ENCODE data around the gene DAG1. TPM values are rescaled to one million over a fixed set of nuclear protein-coding genes. Genes with fewer than 3 reads are reported as not detected.

DAG1 gene
- total RNA-seq, 2 experiments from 2014 or later = 10.9 to 14.9 TPM

DNA sequence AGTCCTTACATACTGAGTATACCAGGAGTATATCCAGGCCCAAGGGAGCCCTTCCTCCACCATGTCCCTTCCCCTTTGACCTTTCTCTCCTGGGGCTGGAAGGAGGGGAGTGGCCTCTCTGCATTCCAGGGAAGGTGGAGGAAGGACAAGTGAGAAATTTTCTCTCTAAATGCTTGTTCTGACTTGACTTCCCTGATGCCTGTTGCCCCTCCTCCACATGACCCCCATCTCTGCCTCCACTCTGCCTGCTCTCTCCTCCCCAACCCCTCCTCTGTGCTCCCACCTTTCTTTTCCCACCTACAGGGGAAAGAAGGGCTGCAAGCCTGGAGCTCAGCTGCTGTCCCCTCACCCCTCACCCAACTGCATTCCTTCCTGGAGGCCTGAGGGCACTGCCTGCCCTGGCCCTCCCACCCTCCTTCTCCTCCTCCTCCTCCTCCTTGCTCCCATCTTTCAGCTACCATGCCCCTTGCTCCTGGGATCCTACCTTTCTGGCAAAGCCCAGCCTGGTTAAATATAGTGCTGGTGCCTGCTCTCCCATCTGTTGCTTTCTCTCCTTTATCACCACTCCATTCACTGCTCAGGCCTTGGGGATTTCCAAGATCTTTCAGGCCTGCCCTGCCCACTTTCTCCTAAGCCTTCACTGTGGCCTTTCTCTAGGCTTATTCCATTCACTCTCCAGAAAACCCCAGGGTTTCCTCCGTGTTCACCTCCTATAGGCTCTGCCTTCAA lies 8.5 kb upstream of the DAG1 start:
- no peaks in the 10 kb centered on the region for H3K4me1 ChIP-seq (ENCODE audit: insufficient read depth, low read length, poor library complexity, severe bottlenecking)
- ChIA-PET CTCF (ENCODE audit: unreplicated experiment) (no interaction called here), POLR2A (no interaction called here)
- H4K20me1 ChIP-seq (ENCODE audit: insufficient read depth, low read length) = no peaks in the 10 kb centered on the region
- no peaks in the 10 kb centered on the region for H3K9me2 ChIP-seq (ENCODE audit: insufficient read depth, low read length)
- no peaks in the 10 kb centered on the region for H3K9me3 ChIP-seq (ENCODE audit: low read length)
- BruUV-seq (replicated peaks) = no TSS peak
- H3K4me2 ChIP-seq (ENCODE audit: low read length) = no peak overlapping the region
- DNase-seq (ENCODE audit: low spot score) = no peak
- H3K79me2 ChIP-seq (ENCODE audit: insufficient read depth, low read depth, low read length) = no peaks in the 10 kb centered on the region
- intact Hi-C loops (cut with micrococcal nuclease; ENCODE audit: unreplicated experiment) = no loop called here
- no peak overlapping the region for H3K27ac ChIP-seq (ENCODE audit: low read depth, low read length, poor library complexity, severe bottlenecking)
- TF ChIP-seq, protein P1, sequence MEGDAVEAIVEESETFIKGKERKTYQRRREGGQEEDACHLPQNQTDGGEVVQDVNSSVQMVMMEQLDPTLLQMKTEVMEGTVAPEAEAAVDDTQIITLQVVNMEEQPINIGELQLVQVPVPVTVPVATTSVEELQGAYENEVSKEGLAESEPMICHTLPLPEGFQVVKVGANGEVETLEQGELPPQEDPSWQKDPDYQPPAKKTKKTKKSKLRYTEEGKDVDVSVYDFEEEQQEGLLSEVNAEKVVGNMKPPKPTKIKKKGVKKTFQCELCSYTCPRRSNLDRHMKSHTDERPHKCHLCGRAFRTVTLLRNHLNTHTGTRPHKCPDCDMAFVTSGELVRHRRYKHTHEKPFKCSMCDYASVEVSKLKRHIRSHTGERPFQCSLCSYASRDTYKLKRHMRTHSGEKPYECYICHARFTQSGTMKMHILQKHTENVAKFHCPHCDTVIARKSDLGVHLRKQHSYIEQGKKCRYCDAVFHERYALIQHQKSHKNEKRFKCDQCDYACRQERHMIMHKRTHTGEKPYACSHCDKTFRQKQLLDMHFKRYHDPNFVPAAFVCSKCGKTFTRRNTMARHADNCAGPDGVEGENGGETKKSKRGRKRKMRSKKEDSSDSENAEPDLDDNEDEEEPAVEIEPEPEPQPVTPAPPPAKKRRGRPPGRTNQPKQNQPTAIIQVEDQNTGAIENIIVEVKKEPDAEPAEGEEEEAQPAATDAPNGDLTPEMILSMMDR (conservative IDR thresholded peaks at IDR 0.05; ENCODE audit: low read length) = no peak
- TF ChIP-seq EZH2phosphoT487 (IDR thresholded peaks at IDR 0.05; ENCODE audit: borderline replicate concordance, low read depth, low read length) = no peak
- no peak overlapping the region for H3K4me3 ChIP-seq (ENCODE audit: low read depth, low read length, poor library complexity, severe bottlenecking)
- H2AFZ ChIP-seq (ENCODE audit: low read length) = no peak overlapping the region
- no peaks in the 10 kb centered on the region for H3K36me3 ChIP-seq (ENCODE audit: insufficient read depth, low read length)

DNA sequence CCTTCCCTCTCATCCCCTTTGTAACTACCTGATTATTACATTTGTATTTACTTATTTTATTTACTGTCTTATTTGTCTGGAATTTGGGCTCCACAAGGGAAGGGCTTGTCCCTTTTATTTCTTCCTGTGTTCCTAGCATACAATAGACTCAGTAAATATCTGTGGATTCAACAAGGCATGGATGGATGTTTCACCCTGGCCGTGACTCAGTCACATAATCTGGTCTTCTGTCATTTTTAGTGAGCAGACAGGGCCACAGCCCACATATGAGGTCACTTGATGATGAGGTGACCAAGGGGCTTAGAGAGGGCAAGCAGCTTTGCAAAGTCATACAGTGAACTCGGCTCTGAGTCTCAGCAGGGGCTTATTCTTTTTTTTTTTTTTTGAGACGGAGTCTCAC lies 7.8 kb upstream of the DAG1 start:
- no peak for TF ChIP-seq EZH2phosphoT487 (IDR thresholded peaks at IDR 0.05; ENCODE audit: borderline replicate concordance, low read depth, low read length)
- intact Hi-C loops (cut with micrococcal nuclease; ENCODE audit: unreplicated experiment) = no loop called here
- ChIA-PET POLR2A (no interaction called here), CTCF (ENCODE audit: unreplicated experiment) (no interaction called here)
- Histone ChIP-seq H3K9me3 (ENCODE audit: low read length) (no peaks in the 10 kb centered on the region), H3K4me1 (ENCODE audit: insufficient read depth, low read length, poor library complexity, severe bottlenecking) (no peaks in the 10 kb centered on the region), H2AFZ (ENCODE audit: low read length) (no peak overlapping the region), H3K4me2 (ENCODE audit: low read length) (no peak overlapping the region), H3K4me3 (ENCODE audit: low read depth, low read length, poor library complexity, severe bottlenecking) (no peak overlapping the region), H3K27ac (ENCODE audit: low read depth, low read length, poor library complexity, severe bottlenecking) (no peak overlapping the region), H4K20me1 (ENCODE audit: insufficient read depth, low read length) (no peaks in the 10 kb centered on the region), H3K36me3 (ENCODE audit: insufficient read depth, low read length) (no peaks in the 10 kb centered on the region), H3K9me2 (ENCODE audit: insufficient read depth, low read length) (no peaks in the 10 kb centered on the region), H3K79me2 (ENCODE audit: insufficient read depth, low read depth, low read length) (no peaks in the 10 kb centered on the region)
- BruUV-seq (replicated peaks) = no TSS peak
- no peak for DNase-seq (ENCODE audit: low spot score)

DNA sequence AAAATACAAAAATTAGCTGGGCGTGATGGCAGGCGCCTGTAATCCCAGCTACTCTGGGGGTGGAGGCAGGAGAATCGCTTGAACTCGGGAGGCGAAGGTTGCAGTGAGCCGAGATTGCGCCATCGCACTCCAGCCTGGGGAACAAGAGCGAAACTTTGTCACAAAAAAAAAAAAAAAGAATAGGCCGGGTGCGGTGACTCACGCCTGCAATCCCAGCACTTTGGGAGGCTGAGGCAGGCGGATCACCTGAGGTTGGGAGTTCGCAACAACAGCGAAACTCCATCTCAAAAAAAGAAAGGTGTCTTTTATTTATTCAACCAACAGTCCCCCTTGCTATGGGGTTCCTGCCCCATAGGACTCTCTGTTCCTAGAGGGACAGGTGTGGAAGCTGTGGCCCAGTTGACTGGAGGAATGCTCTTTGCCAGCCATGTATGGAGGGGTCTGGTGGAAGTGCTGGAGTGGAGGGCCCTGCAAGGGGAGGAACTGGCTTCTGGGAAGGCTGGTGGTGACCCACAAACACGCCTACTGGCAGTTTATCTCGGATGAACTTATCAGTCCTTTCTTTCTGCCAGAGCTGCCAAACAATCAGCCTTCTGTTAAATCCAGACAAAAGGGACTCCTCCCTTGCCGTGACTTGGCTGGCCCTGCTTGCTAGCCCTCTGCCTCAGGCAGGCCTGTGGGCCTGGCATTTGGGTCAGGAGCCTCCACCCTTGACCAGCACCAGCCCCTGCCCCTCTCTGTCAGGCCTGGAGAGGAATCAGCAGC lies 4.6 kb upstream of the DAG1 start:
- Histone ChIP-seq H3K4me1 (ENCODE audit: insufficient read depth, low read length, poor library complexity, severe bottlenecking) (peaks cover 8% of the 10 kb centered on the region), H3K27ac (ENCODE audit: low read depth, low read length, poor library complexity, severe bottlenecking) (no peak overlapping the region), H3K36me3 (ENCODE audit: insufficient read depth, low read length) (no peaks in the 10 kb centered on the region), H3K4me2 (ENCODE audit: low read length) (no peak overlapping the region), H2AFZ (ENCODE audit: low read length) (no peak overlapping the region), H3K79me2 (ENCODE audit: insufficient read depth, low read depth, low read length) (no peaks in the 10 kb centered on the region), H3K9me3 (ENCODE audit: low read length) (no peaks in the 10 kb centered on the region), H3K9me2 (ENCODE audit: insufficient read depth, low read length) (no peaks in the 10 kb centered on the region), H4K20me1 (ENCODE audit: insufficient read depth, low read length) (no peaks in the 10 kb centered on the region), H3K4me3 (ENCODE audit: low read depth, low read length, poor library complexity, severe bottlenecking) (no peak overlapping the region)
- no TSS peak for BruUV-seq (replicated peaks)
- POLR2A ChIA-PET = interaction anchor here (0.5 kb wide), 1 partner anchor 133 kb away, joined by 3 read pairs; no protein-coding TSS in a partner anchor
- intact Hi-C loops (cut with micrococcal nuclease; ENCODE audit: unreplicated experiment) = no loop called here
- TF ChIP-seq EZH2phosphoT487 (IDR thresholded peaks at IDR 0.05; ENCODE audit: borderline replicate concordance, low read depth, low read length) = no peak
- CTCF ChIA-PET (ENCODE audit: unreplicated experiment) = no interaction called here
- DNase-seq (ENCODE audit: low spot score) = no peak

Measured in OCI-LY7 (cell line).